GM19351 (cell line): ENCODE results near the gene RFT1.
A peak's percentile ranks its signal among the peaks of the same experiment; 100 is the strongest.
"Not testable (repeated sequence)": the region's sequence is repeated elsewhere in the genome, so short reads cannot be mapped to it uniquely, and the experiment has no call there.

Experiments
- ATAC-seq: cut with Tn5 transposase; IDR thresholded peaks from one replicate; pipeline ENCODE4 v1.9.1; 2021; ENCODE audit warnings: mild to moderate bottlenecking, moderate library complexity; ENCODE audit not compliant: unreplicated experiment

Gene RFT1

DNA sequence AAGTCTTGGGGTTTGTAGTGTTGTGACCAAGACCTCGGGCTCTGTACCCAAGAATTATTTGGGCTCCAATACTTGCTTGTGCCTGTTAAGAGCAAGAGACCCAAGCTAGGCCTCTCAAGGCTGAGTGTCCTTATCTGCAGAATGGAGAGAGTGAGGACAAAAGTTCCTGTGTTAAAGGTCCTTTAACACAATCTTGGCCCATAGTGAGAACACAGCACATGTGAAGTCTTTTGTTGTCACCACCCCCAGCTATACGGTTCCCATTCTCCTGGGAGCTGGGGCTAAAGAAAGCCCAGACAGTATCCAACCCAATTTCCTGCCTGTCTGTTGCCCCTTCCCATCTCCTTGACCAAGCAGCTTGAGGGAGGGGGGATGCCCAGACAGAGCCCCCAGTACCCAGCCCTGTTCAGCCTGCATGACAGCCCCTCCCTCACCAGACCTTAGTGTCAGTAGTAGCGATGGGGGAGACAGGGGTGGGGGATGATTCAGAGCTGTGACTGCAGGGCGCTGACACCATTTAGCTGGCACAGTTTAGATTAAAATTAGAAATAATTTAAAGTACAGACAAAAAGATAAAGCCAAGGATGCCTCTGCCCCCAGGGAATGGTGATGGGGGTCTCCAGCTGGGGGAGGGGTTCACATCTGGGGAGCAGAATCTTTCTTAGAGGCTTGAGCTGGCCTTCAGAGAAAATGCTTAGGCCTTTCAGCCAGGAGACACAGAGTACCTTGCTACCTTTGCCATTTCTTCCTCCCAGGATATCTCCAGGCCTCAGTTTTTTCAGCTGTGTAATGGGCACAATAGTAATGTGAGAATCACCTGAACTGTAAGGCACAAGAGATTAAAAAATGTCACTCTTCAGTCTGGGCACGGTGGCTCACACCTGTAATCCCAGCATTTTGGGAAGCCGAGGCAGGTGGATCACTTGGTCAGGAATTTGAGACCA lies 33.5 kb upstream of the RFT1 start:
- no peak for ATAC-seq

DNA sequence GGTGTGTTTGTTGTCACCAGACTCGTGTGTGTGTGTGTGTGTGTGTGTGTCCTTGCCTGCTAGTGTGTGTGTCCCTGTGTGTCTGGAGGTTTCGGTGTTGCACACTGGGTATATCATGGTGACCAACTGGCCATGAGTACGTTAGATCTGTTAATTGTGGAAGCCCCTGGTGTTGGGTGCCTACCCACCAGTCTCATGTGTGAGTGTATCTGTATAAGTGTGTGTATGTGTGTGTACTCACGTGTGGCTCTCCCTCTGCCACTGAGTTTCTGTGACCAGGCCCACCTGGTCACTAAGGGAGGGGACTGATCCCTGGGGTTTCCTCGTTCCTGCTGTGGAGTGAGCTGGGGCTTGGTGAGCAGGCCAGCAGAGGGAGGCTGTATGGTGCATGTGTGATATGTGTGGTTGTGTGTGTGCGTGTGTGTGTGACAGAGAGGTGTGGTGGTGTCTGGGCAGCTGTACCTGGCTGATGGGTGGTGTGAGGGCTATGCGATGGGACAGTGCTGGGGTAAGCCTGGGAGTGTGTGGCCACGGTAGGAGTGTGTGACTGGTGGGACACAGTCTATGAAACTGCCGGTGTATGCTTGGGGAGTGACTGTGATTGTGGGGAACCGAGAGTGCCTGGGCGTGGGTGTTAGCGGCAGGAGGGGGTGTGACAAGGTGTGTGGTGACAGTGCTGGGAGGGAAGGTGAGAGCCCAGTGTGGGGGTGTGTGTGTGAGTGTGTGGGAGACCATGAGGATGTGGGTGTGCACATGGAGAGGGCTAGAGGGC lies 32.6 kb upstream of the RFT1 start:
- peak; percentile 47 for ATAC-seq

DNA sequence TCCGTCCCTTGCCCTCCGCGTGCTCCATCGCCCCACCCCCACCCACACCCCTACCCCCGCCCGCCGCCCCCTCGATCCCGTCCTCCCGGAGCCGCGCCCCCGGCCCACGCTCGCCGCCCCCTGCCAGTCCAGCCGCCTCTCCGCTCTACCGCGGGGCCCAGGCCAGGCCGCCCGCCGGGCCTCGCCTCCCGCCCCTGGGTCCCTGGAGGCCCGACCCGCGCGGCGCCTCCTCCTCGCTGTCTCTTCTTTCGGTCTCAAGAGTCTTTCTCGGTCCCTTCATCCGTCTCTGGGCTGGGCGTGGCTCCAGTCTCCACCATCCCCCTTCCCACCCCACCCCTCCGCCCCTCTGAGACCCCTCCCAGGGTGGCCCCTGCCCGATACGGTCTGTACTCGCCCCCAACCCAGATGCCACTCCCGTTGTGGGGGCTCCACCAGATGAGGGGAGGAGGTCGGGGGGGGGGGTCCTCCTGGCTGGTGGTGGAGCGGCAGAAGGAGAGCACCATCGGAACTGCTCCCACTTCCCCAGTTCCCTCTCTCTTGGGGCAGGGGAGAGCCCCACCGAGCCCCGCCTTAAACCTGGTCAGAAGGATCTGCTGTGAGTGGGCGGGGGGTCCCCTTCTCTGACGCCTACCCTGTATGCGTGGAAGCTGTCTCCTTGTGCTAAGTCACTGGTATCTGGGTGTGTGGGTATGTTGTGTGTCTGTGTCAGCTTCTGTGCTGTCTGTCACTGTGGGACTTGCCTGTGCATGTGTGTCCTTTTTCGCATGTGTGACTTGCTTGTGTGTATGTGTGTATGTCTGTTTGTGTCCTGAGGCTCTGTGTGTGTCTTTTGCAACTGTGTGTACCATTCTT lies 31.8 kb upstream of the RFT1 start:
- peak; percentile 23 for ATAC-seq

DNA sequence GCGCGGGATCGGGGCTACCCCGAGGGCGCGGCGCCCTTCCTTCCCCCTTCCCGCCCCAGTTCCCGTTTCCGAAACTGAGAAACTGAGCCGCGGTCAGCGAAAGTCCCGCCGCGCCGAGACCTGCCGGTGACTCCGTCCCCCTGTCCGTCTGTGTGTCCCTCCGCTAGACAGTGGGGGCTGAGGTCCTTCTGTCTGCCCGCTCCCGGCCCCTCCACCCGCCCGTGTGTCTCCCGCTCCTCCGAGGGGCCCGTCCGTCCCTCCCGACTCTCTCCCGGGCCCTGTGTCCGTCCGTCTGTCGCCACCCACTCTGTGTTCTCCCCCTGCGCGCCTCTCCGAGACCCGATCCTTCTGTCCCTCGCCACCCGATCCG lies 31.2 kb upstream of the RFT1 start:
- ATAC-seq: peak; percentile 2

DNA sequence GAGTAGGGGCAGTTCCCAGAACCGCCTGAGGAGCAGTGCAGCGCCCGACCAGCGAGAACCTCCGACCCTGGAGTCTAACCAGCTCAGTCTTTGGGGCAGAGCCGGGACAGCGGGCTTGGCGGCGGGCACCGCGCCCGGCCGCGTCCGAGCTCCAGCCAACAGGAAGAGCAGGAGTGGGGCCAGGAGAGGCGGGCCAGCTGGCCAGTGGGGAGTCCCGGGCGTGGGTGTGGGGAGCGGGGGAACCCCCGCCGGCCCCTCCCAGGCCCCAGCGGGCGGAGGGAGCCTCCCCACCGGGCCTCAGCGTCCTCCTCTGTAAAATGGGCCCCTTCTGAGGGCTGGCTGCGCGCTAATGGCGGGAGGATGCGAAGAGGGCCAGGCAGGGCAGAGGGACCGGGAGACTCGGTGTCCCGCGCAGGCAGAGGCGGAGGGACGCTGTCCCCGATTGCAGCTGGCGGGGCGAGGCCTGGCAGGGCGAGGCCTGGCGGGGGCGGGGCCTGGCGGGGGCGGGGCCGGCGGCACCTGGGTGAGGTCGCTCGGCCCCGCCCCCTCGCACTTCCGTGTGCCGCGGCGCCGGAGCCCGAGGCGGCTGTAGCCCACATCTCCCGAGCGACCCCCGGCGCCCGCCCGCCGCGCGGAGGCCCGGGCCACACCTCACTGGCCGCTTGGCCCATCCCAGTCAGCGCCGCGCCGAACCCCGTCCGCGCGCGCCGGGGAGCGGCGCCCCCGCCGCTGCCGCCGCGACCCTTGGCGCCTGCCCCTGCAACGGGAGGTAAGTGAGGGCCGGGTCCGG lies 30.6 kb upstream of the RFT1 start, which contains the start of gene PRKCD:
Gene PRKCD (plus strand): TSS at position 550 of the 790 bp plus-strand sequence. CDS start 17,214 bp downstream, outside the sequence.
- ATAC-seq: peak; percentile 47

DNA sequence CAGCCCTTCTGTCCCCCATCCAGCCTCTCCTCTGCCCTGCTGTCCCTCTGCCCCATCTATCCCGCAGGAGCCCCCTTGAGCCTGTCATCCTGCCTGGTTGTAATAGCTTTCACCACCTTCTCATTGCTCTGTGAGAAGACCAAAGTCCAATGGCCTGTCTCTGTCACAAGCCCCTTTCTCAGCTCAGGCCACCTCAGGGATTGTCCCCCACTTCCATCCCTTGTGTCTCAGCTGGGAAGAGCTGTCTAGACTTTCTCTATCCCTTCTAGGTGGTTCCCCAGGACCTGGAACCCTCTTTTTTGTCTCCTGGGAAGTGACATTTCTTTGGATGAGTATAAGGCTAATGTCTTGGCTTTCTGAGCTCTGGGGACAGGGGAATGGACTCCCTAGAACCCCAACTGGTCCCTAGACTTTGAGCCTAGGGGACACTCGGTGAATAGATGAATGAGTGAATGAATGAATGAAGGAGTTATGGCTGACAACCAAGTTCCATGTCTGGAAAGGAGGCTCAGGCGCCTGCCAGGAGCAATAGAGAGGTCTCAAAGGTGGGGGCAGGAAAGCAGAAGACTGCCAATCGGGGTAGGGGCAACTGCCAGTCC lies 29.9 kb upstream of the RFT1 start:
- ATAC-seq: no peak

DNA sequence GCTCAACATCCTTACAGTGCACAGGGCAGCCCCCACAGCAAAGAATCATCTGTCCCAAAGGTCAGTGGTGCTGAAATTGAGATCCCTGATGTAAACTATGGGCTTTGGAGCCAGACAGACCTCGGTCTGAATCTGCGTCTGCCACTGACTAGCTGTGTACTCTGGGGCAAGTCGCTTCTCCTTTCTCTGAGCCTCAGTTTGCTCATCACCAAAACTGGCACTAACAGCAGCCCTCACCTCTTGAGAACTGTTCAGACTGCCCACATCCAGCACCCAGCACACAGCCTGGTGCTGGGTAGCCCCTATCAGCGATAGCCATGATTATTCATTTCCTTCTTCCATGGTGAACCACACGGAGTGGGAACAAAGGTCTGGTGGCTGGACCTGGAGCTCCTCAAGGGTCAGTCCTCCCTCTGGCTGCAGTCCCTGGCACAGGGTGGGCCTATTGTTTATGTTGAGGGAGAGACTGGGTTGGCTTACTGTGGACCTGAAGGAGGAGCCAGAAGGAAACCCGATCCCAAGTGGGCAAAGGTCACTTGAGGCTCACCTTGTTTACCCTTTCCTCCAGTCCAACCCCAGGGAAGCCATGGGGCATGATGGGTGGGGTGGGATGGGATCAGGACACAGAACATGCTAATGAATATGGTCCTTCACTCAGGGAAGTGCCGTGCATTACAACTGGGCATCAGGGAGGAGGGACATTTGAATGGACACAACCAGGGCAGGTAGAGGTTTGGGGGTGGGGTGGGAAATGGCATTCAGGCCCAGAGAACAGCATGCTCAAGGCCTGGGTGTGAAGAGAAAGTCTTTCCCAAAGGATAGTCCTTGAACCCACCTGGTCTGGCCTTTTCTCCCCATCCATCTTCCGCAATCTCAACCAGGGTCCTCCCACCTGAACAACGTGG lies 29.2 kb upstream of the RFT1 start:
- ATAC-seq: no peak

DNA sequence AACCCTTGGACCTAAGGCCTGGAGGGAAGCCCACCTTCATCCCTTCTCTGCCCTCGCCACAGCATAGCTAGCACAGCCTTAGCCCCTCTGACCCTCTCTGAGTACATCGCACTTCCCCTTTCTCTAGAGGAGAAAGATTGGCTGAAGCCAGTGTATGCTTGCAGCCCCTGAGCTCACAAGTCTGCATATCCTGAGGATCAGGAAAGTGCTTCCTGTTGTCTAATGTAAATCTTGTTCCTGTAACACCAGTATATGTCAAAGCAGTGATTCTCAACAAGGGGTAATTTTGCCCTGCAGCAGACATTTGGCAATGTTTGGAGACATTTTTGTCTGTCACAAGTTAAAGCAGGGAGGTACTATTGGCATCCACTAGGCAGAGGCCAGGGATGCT lies 28.5 kb upstream of the RFT1 start:
- no peak for ATAC-seq

DNA sequence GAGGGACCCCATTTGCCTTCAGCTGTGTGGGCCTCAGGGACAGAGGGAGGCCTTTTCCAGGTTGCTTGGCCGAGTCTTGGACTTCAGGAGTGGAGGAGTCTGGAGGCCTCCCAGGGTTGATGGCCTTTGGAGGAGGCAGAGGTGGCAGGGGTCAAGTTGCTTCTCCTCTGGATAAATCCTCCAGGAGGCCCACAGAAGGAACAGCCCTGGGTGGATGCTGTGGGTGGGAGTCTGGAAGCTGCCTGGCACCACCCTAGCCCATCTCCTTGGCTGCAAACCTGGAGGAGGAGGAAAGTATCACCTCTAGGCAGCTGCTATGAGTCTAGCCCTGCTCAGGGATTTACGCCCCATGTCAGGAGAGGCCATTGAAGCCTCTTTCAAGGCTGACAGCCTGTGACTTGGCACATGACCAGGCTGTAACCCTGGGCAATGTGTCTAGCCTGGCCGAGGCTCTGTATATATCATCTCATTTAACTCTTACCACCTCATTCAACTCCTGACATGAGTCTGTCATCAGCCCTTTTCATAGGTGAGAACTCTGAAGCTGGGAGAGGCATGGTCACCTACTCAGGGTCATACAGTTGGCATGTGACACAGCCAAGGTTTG lies 27.8 kb upstream of the RFT1 start:
- ATAC-seq: no peak

DNA sequence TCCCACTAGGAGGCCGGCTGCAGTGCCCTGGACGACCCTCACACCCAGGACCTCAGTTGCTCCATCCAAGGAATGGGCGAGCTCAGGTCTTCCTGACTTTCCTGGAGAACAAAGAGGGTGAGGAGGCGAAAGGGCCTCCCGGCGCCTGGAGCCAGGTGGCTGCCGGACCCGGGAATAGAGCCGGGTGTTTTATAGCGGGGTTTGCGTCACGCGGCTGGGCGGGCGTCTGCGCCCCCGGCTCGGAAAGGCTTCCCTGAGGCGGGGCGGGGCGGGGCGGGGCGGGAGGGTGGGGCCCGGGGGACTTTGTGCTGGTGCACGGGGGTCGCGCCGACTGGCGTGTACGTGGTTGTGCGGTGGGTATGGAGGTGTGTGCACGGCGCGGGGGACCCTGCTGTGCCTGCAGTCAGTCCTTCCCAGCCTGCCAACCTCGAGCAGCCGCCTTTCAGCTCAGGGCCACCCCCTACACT lies 26.2 kb upstream of the RFT1 start:
- no peak for ATAC-seq

DNA sequence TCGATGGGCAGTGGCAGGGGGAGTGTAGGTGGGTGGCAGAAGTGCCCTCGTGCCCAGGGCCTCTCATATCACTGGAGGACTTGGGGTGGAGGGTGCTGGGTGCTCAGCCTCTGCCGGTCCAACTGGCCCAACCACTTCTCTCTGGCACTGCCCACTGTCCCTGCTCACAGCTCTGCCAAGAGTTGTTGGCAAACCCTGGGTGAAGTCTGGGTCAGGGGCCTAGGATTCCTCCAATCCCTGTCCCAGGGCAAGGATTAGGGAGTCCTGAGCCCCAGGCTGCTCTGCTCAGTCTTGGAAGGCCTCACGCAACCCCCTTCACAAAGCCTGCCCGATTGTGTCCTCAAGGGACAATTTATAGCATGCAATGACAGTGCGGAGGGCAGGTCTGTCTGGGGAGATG lies 25.5 kb upstream of the RFT1 start:
- no peak for ATAC-seq

DNA sequence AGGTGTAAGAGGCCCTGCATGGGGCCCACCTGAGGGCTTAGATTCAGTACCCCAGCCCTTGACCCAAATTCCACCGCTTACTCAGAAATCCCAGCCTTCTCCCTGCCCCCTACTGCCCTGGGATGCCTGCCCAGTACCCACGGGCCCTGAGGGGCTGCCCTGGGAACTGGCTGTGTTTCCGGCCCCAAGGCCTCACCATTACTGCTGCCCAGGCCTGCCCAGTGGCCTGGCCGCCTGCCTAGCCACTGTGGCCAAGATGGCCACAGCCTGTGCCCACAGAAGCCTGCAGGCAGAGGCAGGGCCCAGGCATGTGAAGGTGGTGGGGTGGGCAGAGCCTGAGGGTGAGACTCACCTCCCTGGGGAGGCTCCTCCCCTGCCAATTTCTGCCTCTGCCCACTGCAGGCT lies 24.6 kb upstream of the RFT1 start:
- no peak for ATAC-seq

DNA sequence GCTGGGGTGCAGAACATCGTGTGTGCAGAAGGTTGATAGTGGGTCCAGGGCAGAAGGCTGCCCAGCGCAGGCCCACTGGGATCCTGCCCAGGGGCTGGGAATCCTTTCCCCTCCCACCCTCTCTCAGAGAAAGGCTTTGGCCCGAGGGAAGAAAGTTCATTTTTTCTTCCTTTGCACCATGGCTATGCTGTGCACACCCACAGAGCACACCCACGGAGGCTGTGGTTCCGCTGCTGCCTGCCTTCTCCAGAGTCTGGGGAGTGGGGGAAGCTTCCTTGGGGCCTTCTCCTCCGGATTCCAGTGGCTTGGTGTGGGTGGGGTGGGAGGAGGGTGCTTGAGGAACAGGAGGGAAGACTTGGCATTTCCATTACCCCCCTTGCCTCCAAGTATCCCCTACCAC lies 23.7 kb upstream of the RFT1 start:
- no peak for ATAC-seq

DNA sequence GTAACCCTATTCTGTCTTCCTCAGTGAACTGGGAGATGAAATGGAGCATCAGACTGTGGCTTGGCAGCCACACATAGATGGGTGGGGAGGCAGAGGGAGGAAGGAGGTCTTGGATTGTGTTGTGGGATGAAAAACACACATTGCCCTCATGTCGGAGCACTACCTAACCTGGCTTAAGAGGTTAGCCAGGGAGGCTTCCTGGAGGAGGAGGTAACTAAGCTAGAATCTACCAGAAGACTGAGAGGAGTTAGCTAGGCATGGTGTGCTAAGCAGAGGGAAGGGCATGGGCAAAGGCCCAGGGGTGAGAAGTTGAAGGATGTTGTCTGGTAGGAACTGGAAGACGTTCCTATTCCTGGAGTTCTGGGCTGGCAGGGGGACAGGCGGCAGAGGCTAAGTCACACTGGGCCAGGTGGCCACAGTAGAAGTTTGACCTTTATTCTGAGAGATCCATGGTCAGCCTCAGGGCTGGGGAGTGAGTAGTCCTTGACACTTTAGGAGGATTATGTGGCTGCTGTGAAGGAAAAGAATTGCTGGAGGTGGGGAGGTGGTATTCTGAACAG lies 23.1 kb upstream of the RFT1 start:
- ATAC-seq: no peak

DNA sequence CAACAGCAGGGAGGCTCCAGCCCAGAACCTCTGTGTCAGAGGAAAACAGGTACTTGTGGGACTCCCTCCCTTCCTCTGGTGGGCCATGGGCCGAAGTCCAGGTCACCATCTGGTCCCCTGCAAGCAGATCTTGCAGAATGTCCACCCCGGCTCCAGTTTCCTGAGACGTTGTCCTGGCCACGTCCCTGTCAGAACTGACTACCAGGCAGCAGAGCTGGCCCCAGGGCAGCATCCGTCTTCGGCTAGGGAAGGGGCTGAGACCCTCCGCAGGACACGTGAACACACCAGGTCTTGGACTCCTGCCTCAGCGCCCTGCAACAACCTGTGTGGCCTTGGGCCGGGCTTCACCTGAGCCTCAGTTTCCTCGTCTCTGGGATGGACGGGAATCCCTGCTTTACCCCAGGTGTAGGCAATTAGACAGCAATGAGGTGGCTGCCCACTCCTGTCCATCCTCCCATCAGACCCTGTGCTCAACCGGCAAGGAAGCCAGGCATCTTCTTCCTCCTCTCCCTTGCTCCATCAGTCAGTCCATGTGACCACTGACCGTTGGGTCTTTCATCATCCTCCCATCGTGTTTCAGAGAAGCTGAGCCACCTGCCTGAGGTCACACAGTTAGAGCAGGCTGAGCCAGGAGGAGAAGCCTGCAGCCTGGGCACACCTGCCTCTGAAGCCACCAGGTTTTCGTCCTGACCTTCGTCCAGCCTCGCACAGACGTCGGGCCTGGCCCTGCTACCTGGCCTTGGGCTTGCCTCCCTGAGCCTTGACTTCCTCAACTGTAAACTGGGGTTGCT lies 21.8 kb upstream of the RFT1 start:
- ATAC-seq: no peak

DNA sequence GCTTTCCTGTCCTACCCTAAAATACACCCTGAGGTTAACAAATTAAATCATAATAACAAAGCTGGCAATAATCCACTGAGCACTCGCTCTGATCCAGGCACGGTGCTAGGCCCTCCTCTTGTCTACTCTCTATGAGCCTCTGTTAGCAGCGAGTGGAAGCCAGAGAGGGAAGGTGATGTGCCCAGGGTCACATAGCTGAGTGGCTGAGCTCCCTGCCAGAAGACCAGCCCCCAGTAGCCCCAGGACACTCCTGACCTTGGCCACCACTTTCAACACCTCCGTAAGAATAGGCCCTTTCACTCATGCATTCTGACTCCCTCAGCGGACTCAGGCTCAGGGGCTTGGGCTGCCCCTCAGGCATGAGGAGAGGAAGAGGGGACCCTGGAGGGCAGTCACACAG lies 21.2 kb upstream of the RFT1 start:
- ATAC-seq: no peak

DNA sequence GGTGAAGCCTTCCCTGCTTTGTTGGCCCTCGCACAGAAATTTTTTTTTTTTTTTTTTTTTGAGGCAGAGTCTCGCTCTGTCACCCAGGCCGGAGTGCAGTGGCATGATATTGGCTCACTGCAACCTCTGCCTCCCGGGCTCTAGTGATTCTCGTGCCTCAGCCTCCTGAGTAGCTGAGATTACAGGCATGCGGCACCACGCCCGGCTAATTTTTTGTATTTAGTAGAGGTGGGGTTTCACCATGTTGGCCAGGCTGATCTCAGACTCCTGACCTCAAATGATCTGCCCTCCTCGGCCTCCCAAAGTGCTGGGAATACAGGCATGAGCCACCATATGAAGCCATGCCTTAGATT lies 20.8 kb upstream of the RFT1 start:
- ATAC-seq: not testable (repeated sequence)
